ENCODE measurements around the gene ARID5B. TPM values are rescaled to one million over a fixed set of nuclear protein-coding genes. Genes with fewer than 3 reads are reported as not detected.

The ARID5B gene
- total RNA-seq, 4 donors from 2014 or later, result 47.2 to 127 (median 62.8) TPM

DNA sequence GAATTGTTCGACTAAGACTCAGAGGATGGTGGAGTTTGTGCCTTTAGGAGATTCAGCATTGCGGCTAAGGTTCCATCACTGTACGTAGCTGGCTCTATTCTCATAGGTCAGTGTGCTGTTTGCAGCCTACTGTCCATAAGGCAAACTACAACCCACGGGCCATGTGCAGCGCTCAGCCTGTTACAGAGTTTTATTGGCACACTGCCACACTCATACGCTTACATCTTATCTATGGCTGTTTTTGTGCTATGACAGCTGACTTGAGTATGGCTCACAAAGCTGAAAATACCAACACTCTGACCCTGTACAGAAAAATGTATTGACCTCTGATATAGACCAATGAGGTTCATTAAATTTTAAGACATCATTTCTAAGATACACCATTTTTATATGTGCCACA, 114.5 kb downstream of the ARID5B start:
- TF ChIP-seq, protein P1, sequence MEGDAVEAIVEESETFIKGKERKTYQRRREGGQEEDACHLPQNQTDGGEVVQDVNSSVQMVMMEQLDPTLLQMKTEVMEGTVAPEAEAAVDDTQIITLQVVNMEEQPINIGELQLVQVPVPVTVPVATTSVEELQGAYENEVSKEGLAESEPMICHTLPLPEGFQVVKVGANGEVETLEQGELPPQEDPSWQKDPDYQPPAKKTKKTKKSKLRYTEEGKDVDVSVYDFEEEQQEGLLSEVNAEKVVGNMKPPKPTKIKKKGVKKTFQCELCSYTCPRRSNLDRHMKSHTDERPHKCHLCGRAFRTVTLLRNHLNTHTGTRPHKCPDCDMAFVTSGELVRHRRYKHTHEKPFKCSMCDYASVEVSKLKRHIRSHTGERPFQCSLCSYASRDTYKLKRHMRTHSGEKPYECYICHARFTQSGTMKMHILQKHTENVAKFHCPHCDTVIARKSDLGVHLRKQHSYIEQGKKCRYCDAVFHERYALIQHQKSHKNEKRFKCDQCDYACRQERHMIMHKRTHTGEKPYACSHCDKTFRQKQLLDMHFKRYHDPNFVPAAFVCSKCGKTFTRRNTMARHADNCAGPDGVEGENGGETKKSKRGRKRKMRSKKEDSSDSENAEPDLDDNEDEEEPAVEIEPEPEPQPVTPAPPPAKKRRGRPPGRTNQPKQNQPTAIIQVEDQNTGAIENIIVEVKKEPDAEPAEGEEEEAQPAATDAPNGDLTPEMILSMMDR (IDR thresholded peaks at IDR 0.05), result no peak
- TF ChIP-seq POLR2A (IDR thresholded peaks at IDR 0.05), result no peak
- DNase-seq (ENCODE audit: low spot score in 2 of 2), result no peak
- no peak overlapping the region for H3K4me3 ChIP-seq (ENCODE audit: low read depth, poor library complexity, severe bottlenecking)
- intact Hi-C loops (cut with DNase I; ENCODE audit: low total_unique reads), result no loop called here
- WGBS, 2 donors, result 89 to 92% methylated on average over 6 of the region's 6 CpGs

DNA sequence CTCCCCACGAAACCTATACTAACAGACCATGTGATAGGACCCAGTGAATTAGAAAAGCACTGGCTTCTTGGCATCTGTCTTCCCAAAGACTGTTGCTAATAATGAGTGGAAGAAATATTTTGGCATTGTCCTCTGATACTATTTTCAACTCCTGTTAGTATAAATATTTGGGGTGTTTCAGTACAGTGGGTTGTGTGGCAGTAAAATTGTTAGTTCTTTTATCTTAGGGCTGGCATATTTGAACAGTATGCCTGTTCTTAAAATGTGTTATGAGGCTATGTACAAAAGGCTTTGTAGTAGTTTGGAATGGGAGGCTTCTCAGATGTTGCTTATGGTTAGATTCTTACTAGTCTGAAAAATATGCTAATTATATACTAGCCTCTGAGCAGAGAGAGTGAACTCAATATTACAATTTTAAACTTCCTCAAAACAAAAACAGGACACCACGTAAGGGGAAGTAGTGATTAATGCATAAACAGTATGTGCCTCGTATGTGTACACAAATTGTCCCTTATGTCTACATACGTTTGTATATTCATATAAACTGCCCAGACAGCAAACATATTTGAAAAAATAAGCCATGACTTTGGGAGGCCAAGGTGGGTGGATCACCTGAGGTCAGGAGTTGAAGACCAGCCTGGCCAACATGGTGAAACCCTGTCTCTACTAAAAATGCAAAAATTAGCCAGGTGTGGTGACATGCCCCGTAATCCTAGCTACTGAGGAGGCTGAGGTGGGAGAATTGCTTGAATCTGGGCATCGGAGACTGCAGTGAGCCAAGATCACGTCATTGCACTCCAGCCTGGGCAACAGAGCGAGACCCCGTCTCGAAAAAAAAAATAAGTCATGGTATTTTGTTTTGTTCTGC, 115.4 kb downstream of the ARID5B start:
- no peak for TF ChIP-seq POLR2A (IDR thresholded peaks at IDR 0.05)
- TF ChIP-seq, protein P1 (IDR thresholded peaks at IDR 0.05), result no peak
- H3K4me3 ChIP-seq (ENCODE audit: low read depth, poor library complexity, severe bottlenecking), result no peak overlapping the region
- DNase-seq (ENCODE audit: low spot score in 2 of 2), result no peak
- 56 to 58% methylated on average over 10 of the region's 10 CpGs for WGBS, 2 donors
- intact Hi-C loops (cut with DNase I; ENCODE audit: low total_unique reads), result no loop called here

DNA sequence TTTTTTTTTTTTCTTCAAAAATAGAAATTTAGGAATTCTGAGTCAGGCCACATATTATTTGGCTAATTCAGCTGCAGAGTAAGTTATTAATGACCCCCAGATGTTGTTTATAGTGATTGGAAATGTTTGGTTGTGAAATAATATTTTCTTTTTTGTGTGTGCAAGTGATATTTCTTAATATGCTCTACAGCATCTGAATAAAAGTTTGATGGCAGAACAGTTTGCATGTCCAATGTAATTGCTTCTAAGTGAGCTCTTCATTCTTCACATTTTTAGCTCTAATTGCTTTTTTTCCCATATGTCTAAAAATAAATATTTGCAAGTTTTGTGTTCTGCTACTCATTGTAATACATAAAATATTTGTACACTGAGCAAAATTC, 116.0 kb downstream of the ARID5B start:
- intact Hi-C loops (cut with DNase I; ENCODE audit: low total_unique reads), result no loop called here
- no peak for DNase-seq (ENCODE audit: low spot score in 2 of 2)
- no peak for TF ChIP-seq POLR2A (IDR thresholded peaks at IDR 0.05)
- TF ChIP-seq, protein P1 (IDR thresholded peaks at IDR 0.05), result no peak
- H3K4me3 ChIP-seq (ENCODE audit: low read depth, poor library complexity, severe bottlenecking), result no peak overlapping the region

DNA sequence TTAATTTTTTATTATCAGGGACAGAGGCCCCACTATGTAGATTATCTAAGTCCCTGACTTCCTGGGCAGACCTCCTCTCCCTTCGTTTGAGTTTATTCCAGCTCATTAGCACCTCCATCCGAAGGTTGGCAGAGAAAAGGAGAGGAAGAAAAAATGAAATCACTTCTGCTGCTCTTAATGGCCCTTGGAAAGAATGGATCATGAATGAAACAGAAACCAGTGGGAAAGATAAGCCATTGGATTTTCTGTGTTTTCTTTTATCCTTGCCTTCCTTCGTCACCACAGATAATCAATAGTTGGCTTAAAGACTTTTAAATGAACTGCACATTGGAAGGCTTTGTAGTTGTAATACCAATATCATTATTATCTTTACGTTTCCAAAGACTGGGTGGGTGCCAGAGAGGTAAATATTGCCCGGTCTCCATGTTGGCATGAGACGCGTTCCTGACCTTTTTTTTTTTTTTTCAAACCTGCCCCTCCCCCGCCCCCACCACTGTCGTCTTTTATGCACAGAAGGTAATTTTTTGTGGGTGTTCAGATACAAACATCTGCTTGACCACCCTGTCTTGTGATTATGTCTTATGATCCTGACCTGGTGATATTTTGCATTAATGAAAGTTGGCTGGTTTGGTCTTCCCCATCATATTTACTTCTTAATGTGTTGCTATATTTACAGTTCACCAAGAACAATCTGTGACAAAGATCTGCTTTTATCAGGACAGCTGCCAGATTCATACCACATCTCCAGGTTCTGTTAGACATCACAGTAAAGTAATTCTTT, 116.8 kb downstream of the ARID5B start:
- no peak overlapping the region for H3K4me3 ChIP-seq (ENCODE audit: low read depth, poor library complexity, severe bottlenecking)
- TF ChIP-seq POLR2A (IDR thresholded peaks at IDR 0.05), result no peak
- TF ChIP-seq, protein P1 (IDR thresholded peaks at IDR 0.05), result no peak
- DNase-seq (ENCODE audit: low spot score in 2 of 2), result no peak
- 53 to 55% methylated on average over 9 of the region's 9 CpGs for WGBS, 2 donors
- intact Hi-C loops (cut with DNase I; ENCODE audit: low total_unique reads), result no loop called here

DNA sequence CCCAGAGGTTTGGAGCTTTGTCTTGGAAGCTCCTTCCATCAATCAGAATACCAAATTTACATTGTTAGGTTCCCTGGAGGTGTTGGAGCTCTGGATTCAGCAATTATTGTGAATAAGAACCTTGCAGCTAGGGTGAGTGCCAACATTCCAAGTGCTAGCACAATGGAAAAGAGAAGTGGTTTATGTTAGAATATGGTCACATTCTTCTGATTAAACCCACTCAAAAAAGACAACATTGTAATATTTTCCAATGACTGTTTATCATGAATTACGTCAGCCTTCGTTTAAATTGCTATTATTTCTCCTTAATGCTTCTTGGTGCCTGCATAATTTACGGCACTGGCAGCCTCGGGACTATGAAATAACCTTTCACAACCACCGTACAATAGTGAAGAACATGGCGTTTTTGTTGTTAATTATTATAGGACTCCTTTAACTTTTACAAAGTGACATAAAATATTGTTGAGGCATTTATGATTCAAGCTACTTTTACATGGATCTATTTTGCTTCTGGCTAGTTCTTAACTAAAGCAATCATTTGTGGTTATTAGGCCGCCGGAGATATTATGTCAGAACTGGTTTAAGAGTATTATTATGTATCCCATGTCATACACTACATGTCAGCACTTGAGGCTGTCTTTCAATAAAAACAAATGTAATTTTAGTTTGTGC, 117.7 kb downstream of the ARID5B start:
- H3K4me3 ChIP-seq (ENCODE audit: low read depth, poor library complexity, severe bottlenecking), result no peak overlapping the region
- TF ChIP-seq, protein P1 (IDR thresholded peaks at IDR 0.05), result no peak
- no peak for TF ChIP-seq POLR2A (IDR thresholded peaks at IDR 0.05)
- DNase-seq (ENCODE audit: low spot score in 2 of 2), result no peak
- 25 to 32% methylated on average over 8 of the region's 8 CpGs for WGBS, 2 donors
- intact Hi-C loops (cut with DNase I; ENCODE audit: low total_unique reads), result no loop called here
